GM19395 (cell line): ENCODE measurements around the gene FRMD4A.

Experiments used
- ATAC-seq: cut with Tn5 transposase; IDR thresholded peaks from one replicate; pipeline ENCODE4 v1.9.1; 2021; ENCODE audit warnings: mild to moderate bottlenecking, moderate library complexity; ENCODE audit not compliant: unreplicated experiment

Gene FRMD4A

GRCh38 chr10:14330388-14331061, at the start of gene FRMD4A:
TSS of gene FRMD4A (minus strand) at chr10:14330924.
- no peak for ATAC-seq

- no peak for ATAC-seq
Observed at GRCh38 chr10:14379556-14380280, 49.0 kb upstream of the FRMD4A start.

GRCh38 chr10:14378387-14378960, 47.8 kb upstream of the FRMD4A start:
- no peak for ATAC-seq

- ATAC-seq: no peak
Observed at GRCh38 chr10:14377591-14378175, 47.0 kb upstream of the FRMD4A start.

- no peak for ATAC-seq
Observed at GRCh38 chr10:14374745-14375445, 44.2 kb upstream of the FRMD4A start.

GRCh38 chr10:14372606-14373005, 41.9 kb upstream of the FRMD4A start:
- no peak for ATAC-seq

- ATAC-seq: no peak
Observed at GRCh38 chr10:14371581-14371980, 40.9 kb upstream of the FRMD4A start.

GRCh38 chr10:14370894-14371293, 40.2 kb upstream of the FRMD4A start:
- no peak for ATAC-seq

- no peak for ATAC-seq
Observed at GRCh38 chr10:14369906-14370305, 39.2 kb upstream of the FRMD4A start.

GRCh38 chr10:14366760-14367159, 36.0 kb upstream of the FRMD4A start:
- no peak for ATAC-seq

- no peak for ATAC-seq
Observed at GRCh38 chr10:14365266-14365665, 34.5 kb upstream of the FRMD4A start.

- ATAC-seq: no peak
Observed at GRCh38 chr10:14362104-14362503, 31.4 kb upstream of the FRMD4A start.

- no peak for ATAC-seq
Observed at GRCh38 chr10:14360961-14361360, 30.2 kb upstream of the FRMD4A start.

- no peak for ATAC-seq
Observed at GRCh38 chr10:14360515-14360914, 29.8 kb upstream of the FRMD4A start.

GRCh38 chr10:14358886-14359573, 28.3 kb upstream of the FRMD4A start:
- no peak for ATAC-seq

GRCh38 chr10:14356921-14357320, 26.2 kb upstream of the FRMD4A start:
- ATAC-seq: no peak

GRCh38 chr10:14355750-14356149, 25.0 kb upstream of the FRMD4A start:
- no peak for ATAC-seq

- no peak for ATAC-seq
Observed at GRCh38 chr10:14353291-14353913, 22.7 kb upstream of the FRMD4A start.

GRCh38 chr10:14350006-14350405, 19.3 kb upstream of the FRMD4A start:
- no peak for ATAC-seq

- no peak for ATAC-seq
Observed at GRCh38 chr10:14349081-14349480, 18.4 kb upstream of the FRMD4A start.
